22Rv1 (cell line): ENCODE results near the gene ADAMTS16.

ENCODE experiments used
- ZFX ChIP-seq: fragments of 450-650 bp; IDR thresholded peaks from 2 replicates; pipeline ENCODE4 v1.6.1; 2017; ENCODE audit warnings: antibody characterized with exemption, borderline replicate concordance
- TF ChIP-seq, protein P1 (sequence below): fragments of 450-650 bp; IDR thresholded peaks from 2 replicates; pipeline ENCODE4 v1.5.1; 2017; ENCODE audit warnings: mild to moderate bottlenecking

DNA sequence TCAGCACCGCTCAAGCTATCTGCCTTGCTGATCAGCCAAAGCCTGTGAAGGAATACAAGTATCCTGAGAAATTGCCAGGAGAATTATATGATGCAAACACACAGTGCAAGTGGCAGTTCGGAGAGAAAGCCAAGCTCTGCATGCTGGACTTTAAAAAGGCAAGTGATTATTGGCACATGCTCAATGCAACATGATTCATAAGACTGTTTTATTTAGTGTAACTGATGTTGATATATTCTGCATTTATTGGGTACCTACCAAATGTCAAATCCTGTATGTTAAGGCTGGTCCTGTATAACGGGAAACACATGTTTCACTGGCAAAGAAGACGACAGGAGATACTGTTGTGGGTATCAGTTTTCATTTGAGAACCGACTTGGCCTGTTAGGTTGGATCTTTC, 69.0 kb downstream of the ADAMTS16 start:
- TF ChIP-seq, protein P1, sequence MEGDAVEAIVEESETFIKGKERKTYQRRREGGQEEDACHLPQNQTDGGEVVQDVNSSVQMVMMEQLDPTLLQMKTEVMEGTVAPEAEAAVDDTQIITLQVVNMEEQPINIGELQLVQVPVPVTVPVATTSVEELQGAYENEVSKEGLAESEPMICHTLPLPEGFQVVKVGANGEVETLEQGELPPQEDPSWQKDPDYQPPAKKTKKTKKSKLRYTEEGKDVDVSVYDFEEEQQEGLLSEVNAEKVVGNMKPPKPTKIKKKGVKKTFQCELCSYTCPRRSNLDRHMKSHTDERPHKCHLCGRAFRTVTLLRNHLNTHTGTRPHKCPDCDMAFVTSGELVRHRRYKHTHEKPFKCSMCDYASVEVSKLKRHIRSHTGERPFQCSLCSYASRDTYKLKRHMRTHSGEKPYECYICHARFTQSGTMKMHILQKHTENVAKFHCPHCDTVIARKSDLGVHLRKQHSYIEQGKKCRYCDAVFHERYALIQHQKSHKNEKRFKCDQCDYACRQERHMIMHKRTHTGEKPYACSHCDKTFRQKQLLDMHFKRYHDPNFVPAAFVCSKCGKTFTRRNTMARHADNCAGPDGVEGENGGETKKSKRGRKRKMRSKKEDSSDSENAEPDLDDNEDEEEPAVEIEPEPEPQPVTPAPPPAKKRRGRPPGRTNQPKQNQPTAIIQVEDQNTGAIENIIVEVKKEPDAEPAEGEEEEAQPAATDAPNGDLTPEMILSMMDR, result no peak
- no peak for TF ChIP-seq ZFX
